Measurements from ENCODE around the gene MRPS16.

The MRPS16 gene

GRCh38 chr10:73238990-73239566 lies 13.4 kb downstream of the MRPS16 start:
- DNase-seq: no peak

GRCh38 chr10:73234695-73235094 lies 17.7 kb downstream of the MRPS16 start:
- DNase-seq: no peak

GRCh38 chr10:73233883-73234282 lies 18.6 kb downstream of the MRPS16 start:
- DNase-seq: no peak

GRCh38 chr10:73232887-73233286 lies 19.6 kb downstream of the MRPS16 start:
- DNase-seq: no peak

GRCh38 chr10:73229567-73229966 lies 22.9 kb downstream of the MRPS16 start:
- DNase-seq: no peak

- no peak for DNase-seq
Observed at GRCh38 chr10:73228247-73228646, 24.2 kb downstream of the MRPS16 start.

- no peak for DNase-seq
Observed at GRCh38 chr10:73226663-73227062, 25.8 kb downstream of the MRPS16 start.

- no peak for DNase-seq
Observed at GRCh38 chr10:73225518-73225917, 26.9 kb downstream of the MRPS16 start.

GRCh38 chr10:73220989-73221388 lies 31.5 kb downstream of the MRPS16 start:
- no peak for DNase-seq

- no peak for DNase-seq
Observed at GRCh38 chr10:73219384-73219783, 33.1 kb downstream of the MRPS16 start.

- no peak for DNase-seq
Observed at GRCh38 chr10:73218431-73219191, 33.8 kb downstream of the MRPS16 start.

- no peak for DNase-seq
Observed at GRCh38 chr10:73217628-73218027, 34.8 kb downstream of the MRPS16 start.

GRCh38 chr10:73215749-73216148 lies 36.7 kb downstream of the MRPS16 start:
- DNase-seq: no peak

- DNase-seq: no peak
Observed at GRCh38 chr10:73211106-73211811, 41.2 kb downstream of the MRPS16 start.

- DNase-seq: no peak
Observed at GRCh38 chr10:73210395-73211105, 41.9 kb downstream of the MRPS16 start.

- DNase-seq: no peak
Observed at GRCh38 chr10:73209705-73210104, 42.7 kb downstream of the MRPS16 start.

GRCh38 chr10:73207883-73208282 lies 44.6 kb downstream of the MRPS16 start:
- no peak for DNase-seq

GRCh38 chr10:73206385-73206784 lies 46.1 kb downstream of the MRPS16 start:
- DNase-seq: no peak

GRCh38 chr10:73205890-73206289 lies 46.6 kb downstream of the MRPS16 start:
- no peak for DNase-seq

GRCh38 chr10:73205081-73205480 lies 47.4 kb downstream of the MRPS16 start:
- no peak for DNase-seq

Measured in CD4-positive, alpha-beta T cell treated with Interleukin-6 for 4 hours (primary cell).